HG02870 (cell line): ENCODE measurements around the gene MBD5.
A peak's percentile ranks its signal among the peaks of the same experiment; 100 is the strongest.

Source experiments
- ATAC-seq: cut with Tn5 transposase; IDR thresholded peaks from one replicate; pipeline ENCODE4 v1.9.1; 2021; ENCODE audit warnings: mild to moderate bottlenecking, moderate library complexity; ENCODE audit not compliant: unreplicated experiment

Gene MBD5

GRCh38 chr2:148022882-148023281, 2.0 kb downstream of the MBD5 start:
- no peak for ATAC-seq

DNA sequence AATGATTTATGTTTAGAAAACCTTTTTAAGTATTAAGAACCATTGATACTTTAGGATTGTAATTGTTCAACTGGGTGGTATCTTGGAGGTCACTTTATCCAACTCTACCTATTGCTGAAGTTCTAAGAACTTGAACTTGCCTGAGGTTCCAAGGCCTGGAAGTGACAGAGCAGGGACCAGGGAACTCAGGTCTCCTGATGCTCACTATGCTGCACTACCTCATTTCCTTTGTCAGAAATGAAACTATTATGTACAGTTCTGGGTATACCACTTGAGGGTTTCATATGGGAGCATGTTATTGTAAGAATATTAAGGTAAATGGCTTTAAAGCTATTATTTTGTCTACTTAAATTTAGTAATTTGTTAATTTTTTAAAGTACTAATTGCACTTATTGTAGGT, 3.0 kb downstream of the MBD5 start:
- peak; percentile 23 for ATAC-seq

DNA sequence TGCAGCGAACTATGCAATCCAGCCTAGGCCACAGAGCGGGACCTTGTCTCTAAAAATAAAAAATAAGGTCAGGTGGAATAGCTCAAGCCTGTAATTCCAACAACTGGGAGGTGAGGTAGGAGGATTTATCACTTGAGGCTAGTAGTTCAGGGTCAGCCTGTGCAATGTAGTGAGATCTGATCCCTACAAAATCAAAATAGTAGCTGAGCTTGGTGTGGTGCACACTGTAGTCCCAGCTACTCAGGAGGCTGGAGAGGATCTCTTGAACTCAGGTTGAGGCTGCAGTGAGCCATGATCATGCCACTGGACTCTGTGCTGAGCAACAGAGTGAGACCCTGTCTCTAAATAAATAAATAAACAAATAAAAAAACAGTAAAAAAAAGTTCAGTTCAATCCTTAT, 5.7 kb downstream of the MBD5 start:
- no peak for ATAC-seq

DNA sequence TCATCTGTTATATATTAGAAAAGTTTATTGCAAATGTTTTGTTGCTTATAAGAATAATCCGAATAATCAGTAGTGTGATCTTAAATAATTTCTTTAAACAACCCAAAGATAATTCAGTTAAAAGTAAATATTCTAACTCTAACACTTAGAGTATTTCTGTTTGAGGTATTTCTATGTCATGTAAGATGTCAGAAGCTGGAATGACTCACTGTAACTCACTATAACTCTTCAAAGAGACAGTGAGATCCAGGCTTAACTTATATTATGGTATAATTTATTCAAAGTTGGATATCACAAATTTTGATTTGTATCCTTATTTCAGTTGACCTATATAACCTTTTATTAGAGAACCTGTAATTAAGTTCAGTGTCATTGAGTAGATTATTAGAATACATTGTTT, 6.9 kb downstream of the MBD5 start:
- no peak for ATAC-seq

DNA sequence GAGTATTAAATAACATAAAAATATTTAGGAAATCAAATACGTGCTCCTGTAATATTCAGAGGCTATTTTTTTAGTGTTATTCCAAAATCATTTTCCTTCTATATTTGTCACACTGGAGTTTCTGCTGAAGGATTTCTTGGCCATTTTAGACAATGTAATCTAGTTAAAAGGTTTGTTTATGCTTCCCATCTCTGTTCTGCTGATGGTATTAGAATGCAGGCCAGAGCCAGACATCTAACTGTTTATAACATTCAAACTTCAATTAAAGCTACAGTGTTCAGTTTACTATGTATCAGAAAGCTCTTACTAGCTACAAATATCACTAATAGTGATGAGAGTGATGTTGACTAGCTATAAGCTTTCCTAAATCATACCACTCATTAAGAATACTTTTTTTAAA, 7.9 kb downstream of the MBD5 start:
- ATAC-seq = no peak

DNA sequence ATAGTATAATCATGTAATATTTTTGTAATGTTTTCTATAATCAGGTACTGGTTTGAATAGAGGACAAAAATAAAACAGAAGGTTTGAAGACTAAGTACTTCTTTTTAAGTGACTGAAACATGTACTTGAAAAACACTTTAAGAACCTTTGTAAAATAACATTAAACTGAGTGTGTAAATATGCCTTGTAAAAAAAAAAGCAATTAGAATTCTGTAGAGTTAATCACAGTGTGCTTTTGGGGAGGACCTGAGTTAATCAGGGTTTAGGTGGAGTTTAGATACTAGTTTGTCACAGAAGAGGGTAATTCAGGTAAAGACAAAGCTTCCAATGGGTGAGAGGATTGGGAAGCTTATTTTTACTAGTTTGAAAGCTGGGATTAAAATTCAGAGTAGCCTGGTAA, 10.3 kb downstream of the MBD5 start:
- no peak for ATAC-seq

DNA sequence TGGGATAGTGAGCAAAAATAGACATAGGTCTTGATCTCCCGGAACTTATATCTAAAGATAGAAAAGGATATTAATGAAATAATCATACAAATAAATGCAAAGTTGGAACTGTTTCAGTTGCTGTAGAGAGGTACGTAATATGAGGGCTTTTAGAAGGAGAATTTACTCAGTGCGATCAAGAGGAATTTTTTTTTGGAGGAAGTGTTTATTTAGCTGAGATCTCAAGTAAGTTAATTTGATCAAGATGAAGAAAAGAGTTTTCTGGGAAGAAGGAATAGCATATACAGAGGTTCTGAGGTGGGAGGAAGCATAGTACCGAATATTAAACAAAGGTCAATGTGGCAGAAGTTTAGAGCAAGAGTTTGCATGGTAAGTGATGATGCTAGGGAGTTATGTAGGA, 11.3 kb downstream of the MBD5 start:
- no peak for ATAC-seq

- ATAC-seq = no peak
Observed at GRCh38 chr2:148039783-148040182, 18.9 kb downstream of the MBD5 start.

GRCh38 chr2:148042219-148042618, 21.3 kb downstream of the MBD5 start:
- peak; percentile 97 for ATAC-seq

DNA sequence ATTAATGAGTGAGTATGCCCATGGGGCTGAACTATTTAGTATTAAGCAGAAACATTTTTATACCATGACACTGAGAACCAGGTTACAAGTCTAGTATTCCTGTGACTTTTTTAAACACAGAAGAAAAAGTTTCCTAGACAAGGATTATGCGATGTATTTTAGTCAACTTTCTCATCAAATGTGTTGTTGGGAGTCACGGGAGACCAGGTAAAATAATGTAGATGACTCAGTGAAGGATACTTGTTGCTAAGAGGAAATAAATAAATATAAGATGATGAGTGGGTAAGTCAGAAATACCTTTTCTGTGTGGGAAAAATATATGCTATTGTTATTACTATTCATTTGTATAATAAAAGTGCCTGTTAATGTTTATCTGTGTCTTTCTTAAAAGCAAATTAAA, 23.4 kb downstream of the MBD5 start:
- ATAC-seq = no peak

GRCh38 chr2:148046802-148047201, 25.9 kb downstream of the MBD5 start:
- ATAC-seq = no peak

DNA sequence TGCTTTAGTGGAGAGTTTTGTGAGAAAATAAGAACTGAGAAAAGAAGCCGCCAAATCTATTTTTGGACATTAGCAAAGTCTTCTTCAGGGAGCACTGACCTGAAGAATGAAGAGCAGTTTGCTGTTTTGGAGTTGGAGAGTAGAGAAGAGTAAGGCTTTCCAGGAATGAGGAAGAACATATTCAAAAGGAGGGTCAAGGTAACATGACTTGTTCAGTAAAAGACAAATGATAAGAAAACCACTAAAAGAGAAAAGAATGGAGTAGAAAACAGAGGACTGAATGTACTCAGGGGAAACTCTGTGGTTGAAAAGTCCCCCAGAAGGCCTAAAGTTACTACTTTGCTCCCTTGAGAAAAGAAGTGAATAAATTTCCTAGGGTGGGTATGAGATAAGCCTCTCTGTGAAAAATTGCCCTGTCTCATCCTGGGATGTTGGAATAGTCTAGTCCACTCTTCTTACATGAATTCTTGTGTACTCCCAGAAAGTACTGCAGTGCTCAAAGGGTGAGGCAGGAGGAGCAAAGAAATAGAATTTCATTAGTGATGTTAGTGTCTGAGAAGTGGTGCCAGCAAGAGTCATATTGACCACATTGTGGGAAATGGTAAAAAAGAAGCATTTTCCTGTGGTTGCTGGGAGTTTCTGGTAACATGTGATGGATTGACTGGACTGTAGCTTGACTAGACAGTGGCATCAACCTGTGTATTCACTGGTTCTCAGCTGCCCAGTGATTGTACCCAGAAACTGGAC, 27.8 kb downstream of the MBD5 start:
- ATAC-seq = peak; percentile 59

DNA sequence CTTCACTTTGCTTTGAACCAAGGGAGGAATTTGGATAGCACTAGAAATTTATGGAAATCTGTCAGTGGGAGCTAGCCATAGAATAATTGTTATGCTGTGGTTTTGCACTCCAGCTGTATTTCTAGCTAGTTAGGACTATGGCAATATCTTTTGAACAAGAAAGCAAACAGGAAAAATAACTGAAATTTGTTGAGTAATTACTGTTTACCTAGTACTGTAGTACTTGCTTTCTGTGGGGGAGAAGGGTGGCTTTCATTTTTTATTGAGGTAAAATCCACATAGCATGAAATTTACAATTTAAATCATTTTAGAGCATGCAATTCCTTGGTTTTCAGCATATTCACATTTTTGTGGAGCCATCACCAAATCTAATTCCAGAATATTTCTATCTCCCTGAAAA, 28.4 kb downstream of the MBD5 start:
- ATAC-seq = no peak

DNA sequence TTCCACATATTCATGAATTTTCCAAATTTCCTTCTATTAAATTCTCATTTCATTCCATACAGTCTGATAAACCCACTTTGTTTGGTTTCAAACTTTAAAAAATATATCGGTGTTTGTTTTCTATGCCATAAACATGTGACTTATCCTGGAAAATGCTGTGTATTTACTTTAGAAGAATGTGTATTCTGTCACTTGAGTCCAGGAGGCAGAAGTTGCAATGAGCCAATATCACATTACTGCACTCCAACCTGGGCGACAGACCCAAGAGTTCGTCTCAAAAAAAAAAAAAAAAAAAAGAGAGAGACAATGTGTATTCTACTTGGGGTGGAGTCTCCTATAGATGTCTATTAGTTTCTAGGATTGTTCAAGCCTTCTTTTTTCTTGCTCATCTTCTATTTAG, 31.8 kb downstream of the MBD5 start:
- no peak for ATAC-seq

DNA sequence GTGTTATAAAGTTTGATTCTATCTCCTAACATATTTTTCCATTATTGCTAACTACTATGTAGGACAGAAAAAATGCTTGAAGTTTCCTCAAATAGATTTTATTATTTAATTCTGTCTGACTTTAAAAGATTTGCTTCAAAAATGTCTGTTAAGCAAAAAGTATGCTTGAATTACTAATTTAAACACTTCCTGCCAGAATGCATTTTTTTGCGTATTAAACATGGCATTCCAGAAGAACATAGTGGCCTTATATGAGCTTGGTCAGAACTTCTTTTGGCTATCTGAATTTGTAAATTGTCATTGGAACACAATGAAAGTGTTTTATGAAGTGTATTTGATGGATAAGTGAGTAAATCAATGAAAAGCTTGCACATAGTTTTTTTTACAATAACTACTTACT, 37.8 kb downstream of the MBD5 start:
- no peak for ATAC-seq

DNA sequence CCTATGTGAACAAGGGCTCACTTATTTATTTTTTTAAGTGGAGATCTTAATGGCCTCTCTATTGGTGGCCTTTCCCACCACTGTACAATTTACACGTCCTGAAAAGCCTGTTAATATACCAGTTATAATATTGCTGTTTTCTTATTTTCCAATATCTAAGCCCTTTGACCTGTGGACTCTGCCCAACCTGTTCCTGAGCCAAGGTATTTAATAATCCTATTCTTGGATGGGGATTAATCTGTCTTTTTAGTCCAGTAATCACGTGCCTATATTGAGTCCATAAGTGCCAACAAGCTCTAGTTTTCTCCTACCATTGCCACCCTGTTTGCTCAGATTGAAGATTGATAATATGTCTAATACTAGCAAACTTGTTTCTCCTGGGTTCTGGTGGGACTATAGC, 42.7 kb downstream of the MBD5 start:
- no peak for ATAC-seq

DNA sequence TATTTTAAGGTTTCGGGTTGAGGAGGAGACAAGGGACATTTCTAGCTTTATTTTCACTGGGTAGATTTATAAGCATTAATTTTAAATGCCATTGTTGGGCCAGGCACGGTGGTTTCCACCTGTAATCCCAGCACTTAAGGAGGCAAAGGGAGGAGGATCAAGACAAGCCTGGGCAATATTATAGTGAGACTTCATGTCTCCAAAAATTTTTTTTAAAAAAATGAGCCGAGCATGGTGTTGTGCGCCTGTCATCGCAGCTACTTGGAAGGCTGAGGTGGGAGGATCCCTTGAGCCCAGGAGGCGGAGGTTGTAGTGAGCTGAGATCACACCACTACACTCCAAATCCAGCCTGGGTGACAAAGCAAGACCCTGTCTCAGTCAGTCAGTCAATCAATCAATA, 45.0 kb downstream of the MBD5 start:
- no peak for ATAC-seq

GRCh38 chr2:148067801-148068200, 46.9 kb downstream of the MBD5 start:
- ATAC-seq = no peak

DNA sequence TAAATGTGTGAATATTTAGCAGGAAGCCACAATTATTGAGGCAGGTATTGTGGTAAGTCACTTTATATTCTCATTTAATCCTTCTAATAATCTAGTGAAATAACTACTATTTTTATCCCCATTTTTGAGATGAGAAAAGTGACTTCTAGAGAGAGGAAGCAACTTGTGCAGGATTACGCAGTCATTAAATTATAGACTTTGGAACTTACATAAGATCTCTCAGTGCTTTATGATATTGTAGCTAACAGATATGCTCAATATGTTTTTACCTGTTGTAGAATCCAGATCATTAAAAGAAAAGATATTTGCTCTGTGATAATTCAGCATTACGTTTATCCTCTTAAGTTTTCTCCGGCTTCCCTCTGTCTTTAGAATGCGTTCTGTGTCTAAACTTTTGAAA, 50.5 kb downstream of the MBD5 start:
- ATAC-seq = no peak

GRCh38 chr2:148096012-148096411, 75.1 kb downstream of the MBD5 start:
- no peak for ATAC-seq

DNA sequence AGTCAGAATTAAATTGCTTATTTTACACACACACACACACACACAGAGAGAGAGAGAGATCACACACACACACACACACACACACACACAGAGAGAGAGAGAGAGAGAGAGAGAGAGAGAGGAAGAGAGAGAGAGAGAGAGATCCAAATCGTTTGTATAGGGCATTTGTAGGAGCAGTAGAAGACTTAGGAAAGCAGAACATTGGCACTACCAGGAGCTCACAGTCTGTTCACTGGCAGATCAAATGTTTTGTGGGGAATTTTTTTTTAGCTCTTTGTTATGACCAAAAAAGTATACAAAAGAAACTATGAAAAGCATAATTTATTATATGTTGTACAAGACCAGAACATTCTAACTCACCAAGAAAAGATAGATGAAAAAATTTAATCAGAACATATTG, 81.8 kb downstream of the MBD5 start:
- no peak for ATAC-seq

GRCh38 chr2:148103946-148104345, 83.1 kb downstream of the MBD5 start:
- no peak for ATAC-seq

DNA sequence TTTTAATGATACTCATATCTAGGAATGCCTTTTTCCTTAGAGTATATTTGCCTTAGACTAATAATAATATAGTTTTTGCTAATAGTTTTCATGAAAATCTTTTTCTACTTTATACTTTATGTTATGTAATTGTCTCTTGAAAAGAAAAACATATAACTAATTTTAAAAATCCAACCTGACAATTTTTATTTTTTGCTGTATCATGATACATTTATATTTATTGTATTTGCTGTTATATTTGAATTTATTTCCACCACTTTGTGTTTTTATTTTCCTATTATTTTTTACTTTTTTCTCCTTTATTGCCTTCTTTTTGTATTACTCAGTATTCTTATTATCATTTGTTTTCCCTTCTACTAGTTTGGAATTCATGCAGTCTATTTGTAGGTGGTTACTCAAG, 85.4 kb downstream of the MBD5 start:
- no peak for ATAC-seq
